HepG2 (cell line): ENCODE measurements around the gene CYP2W1. TPM values are rescaled to one million over a fixed set of nuclear protein-coding genes. Genes with fewer than 3 reads are reported as not detected.

ENCODE experiments used
- ATF5 ChIP-seq: sonication (generic); formaldehyde crosslinking; IDR thresholded peaks from 2 replicates; pipeline ENCODE4 v1.4.0; 2020; ENCODE audit warnings: mild to moderate bottlenecking, low read depth, missing genetic modification reagents
- KLF15 ChIP-seq: sonication (generic); formaldehyde crosslinking; IDR thresholded peaks from 2 replicates; pipeline ENCODE4 v1.8.1; 2023; ENCODE audit warnings: borderline replicate concordance, mild to moderate bottlenecking, inconsistent platforms, missing genetic modification reagents, mixed read lengths
- MAZ ChIP-seq, 2 experiments: sonication (generic) in 1 of 2; formaldehyde crosslinking in 1 of 2; IDR thresholded peaks; 2 replicates each; pipeline versions ENCODE4 v1.5.0 to v1.6.1; 2012 to 2020; ENCODE audit warnings: low read depth in 2 of 2, mild to moderate bottlenecking in 2 of 2, borderline replicate concordance in 1 of 2, improper control_type of control experiment in 1 of 2, low read length in 1 of 2, missing genetic modification reagents in 1 of 2, moderate library complexity in 1 of 2
- ZMYM2 ChIP-seq: sonication (generic); formaldehyde crosslinking; IDR thresholded peaks from 2 replicates; pipeline ENCODE4 v1.8.0; 2022; ENCODE audit warnings: mild to moderate bottlenecking, missing genetic modification reagents
- ZNF281 ChIP-seq: sonication (generic); formaldehyde crosslinking; IDR thresholded peaks from 2 replicates; pipeline ENCODE4 v1.4.0; 2020; ENCODE audit warnings: missing genetic modification reagents, borderline replicate concordance
- ZNF407 ChIP-seq: sonication (generic); formaldehyde crosslinking; IDR thresholded peaks from one replicate; pipeline ENCODE4 v1.5.1; 2020; ENCODE audit warnings: mild to moderate bottlenecking, missing genetic modification reagents; ENCODE audit errors: not compliant biosample characterization
- ZNF460 ChIP-seq: sonication (generic); formaldehyde crosslinking; IDR thresholded peaks from 2 replicates; pipeline ENCODE4 v1.5.1; 2020; ENCODE audit warnings: missing genetic modification reagents, mild to moderate bottlenecking, borderline replicate concordance
- ZNF598 ChIP-seq: sonication (generic); formaldehyde crosslinking; IDR thresholded peaks from 2 replicates; pipeline ENCODE4 v1.5.1; 2020; ENCODE audit warnings: mild to moderate bottlenecking, missing genetic modification reagents, borderline replicate concordance
- ZSCAN20 ChIP-seq: sonication (generic); formaldehyde crosslinking; IDR thresholded peaks from 2 replicates; pipeline ENCODE4 v1.4.0; 2020; ENCODE audit warnings: missing genetic modification reagents, mild to moderate bottlenecking, borderline replicate concordance
- polyA plus RNA-seq, 8 experiments: library from polyadenylated mRNA; depleted of rRNA in 3 of 8; stranded (reverse) in 7 of 8; unstranded in 1 of 8; fragments of >200 nt; fragmentation: Illumina TruSeq in 4 of 8; extraction: Trizol in 4 of 8; gene quantifications; 2 replicates each; pipeline versions ENCODE4 v1.2.1 to v1.2.3, GENCODE V29; 2011 to 2016; ENCODE audit warnings: low read depth in 4 of 8, missing spikeins in 1 of 8, mixed read lengths in 1 of 8; ENCODE audit not compliant: insufficient read depth in 1 of 8
- total RNA-seq, 5 experiments: library from RNA; depleted of rRNA; stranded (reverse); fragments of >200 nt; fragmentation: Illumina TruSeq; extraction: Trizol; gene quantifications; 2 replicates each; pipeline ENCODE4 v1.2.3, GENCODE V29; 2016; ENCODE audit warnings: low read depth in 1 of 5

CYP2W1 gene
- total and polyA plus RNA-seq, 2 of the 13 experiments (the other 11 are each of a cell fraction or from before 2014, with no cell fraction given): 19.5 to 31.7 TPM

GRCh38 chr7:974820-975681, 7.9 kb upstream of the CYP2W1 start, which contains the start of gene COX19 (continued):
- no peak for TF ChIP-seq ZMYM2
- TF ChIP-seq ZNF407 (CRISPR knock-in tag): peak; percentile 64
- TF ChIP-seq ZNF281 (CRISPR knock-in tag): 0 out of 2 replicates have a peak, but pooled peaks have one; percentile 26
- 0 out of 2 replicates have a peak, but pooled peaks have one; percentile 81 for TF ChIP-seq ATF5
- peak; percentile 39; the same call in 1 of the 2 replicates for TF ChIP-seq ZNF598 (CRISPR knock-in tag)
- TF ChIP-seq KLF15 (CRISPR knock-in tag): no peak
- TF ChIP-seq ZSCAN20: no peak
- TF ChIP-seq MAZ (IDR thresholded peaks at IDR 0.05; ENCODE audit: borderline replicate concordance, low read depth, low read length): peak; percentile 84; the same call in 1 of the 2 replicates
- TF ChIP-seq MAZ (CRISPR knock-in tag; IDR thresholded peaks at IDR 0.05; ENCODE audit: low read depth): peak; percentile 76
- no peak for TF ChIP-seq ZNF460 (CRISPR knock-in tag)
